ENCODE results near the gene APLP1. TPM values are rescaled to one million over a fixed set of nuclear protein-coding genes. Genes with fewer than 3 reads are reported as not detected.

Gene APLP1
- total RNA-seq, 4 donors from 2014 or later = 0.27 to 0.33 TPM; not detected in 2

DNA sequence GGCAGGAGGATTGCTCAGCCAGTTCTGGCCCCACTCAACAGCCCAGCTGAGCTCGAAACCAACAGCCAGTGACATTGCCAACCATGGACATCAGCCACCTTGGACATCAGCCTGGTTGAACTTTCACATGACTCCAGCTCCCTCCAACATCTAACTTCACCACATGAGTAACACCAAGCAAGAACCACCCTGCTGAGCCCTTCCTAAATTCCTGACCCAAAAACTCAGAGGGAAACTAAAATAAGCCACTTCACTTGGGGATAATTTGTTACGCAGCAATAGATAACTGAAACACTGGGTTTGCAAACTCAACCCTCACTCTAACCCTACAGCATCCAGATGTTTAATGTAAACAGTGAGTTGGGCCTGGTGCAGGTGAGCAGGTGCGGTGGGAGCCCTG lies 57.1 kb downstream of the APLP1 start:
- H3K4me1 ChIP-seq = no peaks in the 10 kb centered on the region
- H3K27ac ChIP-seq = no peak overlapping the region
- H3K27me3 ChIP-seq = peaks cover 3 to 4% (median 4%) of the 10 kb centered on the region in 3 donors
- ATAC-seq = no peak
- H3K9me3 ChIP-seq = no peaks in the 10 kb centered on the region
- DNase-seq = no peak
- TF ChIP-seq POLR2A (IDR thresholded peaks at IDR 0.05) = no peak
- no peaks in the 10 kb centered on the region for H3K36me3 ChIP-seq
- H3K4me3 ChIP-seq = no peak overlapping the region
- in situ Hi-C loops (cut with MboI; ENCODE audit: low sequenced_read_pairs in 4 of 4) = no loop called here
- intact Hi-C loops (cut with DNase I; ENCODE audit: low total_unique reads) = no loop called here

DNA sequence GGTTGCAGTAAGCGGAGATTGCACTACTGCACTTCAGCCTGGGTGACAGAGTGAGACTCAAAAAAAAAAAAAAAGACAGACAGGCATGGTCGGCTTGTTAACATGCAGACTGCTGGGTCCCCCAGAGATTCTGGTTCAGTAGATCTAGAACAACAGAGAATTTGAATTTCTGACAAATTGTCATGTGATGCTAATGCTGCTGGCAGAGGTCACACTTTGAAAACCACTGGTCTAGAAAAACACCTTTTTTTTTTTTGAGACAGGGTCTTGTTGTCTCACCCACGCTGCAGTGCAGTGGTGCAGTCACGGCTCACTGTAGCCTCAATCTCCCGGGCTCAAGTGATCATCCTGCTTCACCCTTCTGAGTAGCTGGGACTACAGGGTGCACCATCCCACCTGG lies 60.1 kb downstream of the APLP1 start:
- Histone ChIP-seq H3K27me3 (peaks cover 3 to 4% (median 4%) of the 10 kb centered on the region in 3 donors), H3K4me3 (no peak overlapping the region), H3K9me3 (no peaks in the 10 kb centered on the region), H3K36me3 (no peaks in the 10 kb centered on the region), H3K4me1 (peaks cover 5 to 9% of the 10 kb centered on the region in 2 donors), H3K27ac (no peak overlapping the region)
- ATAC-seq (no peak), DNase-seq (no peak)
- TF ChIP-seq, protein P1, sequence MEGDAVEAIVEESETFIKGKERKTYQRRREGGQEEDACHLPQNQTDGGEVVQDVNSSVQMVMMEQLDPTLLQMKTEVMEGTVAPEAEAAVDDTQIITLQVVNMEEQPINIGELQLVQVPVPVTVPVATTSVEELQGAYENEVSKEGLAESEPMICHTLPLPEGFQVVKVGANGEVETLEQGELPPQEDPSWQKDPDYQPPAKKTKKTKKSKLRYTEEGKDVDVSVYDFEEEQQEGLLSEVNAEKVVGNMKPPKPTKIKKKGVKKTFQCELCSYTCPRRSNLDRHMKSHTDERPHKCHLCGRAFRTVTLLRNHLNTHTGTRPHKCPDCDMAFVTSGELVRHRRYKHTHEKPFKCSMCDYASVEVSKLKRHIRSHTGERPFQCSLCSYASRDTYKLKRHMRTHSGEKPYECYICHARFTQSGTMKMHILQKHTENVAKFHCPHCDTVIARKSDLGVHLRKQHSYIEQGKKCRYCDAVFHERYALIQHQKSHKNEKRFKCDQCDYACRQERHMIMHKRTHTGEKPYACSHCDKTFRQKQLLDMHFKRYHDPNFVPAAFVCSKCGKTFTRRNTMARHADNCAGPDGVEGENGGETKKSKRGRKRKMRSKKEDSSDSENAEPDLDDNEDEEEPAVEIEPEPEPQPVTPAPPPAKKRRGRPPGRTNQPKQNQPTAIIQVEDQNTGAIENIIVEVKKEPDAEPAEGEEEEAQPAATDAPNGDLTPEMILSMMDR (IDR thresholded peaks at IDR 0.05 in 4 of 5, conservative IDR thresholded peaks at IDR 0.05 in 1 of 5) = no peak
- TF ChIP-seq POLR2A (IDR thresholded peaks at IDR 0.05) = no peak
- in situ Hi-C loops (cut with MboI; ENCODE audit: low sequenced_read_pairs in 4 of 4) (no loop called here), intact Hi-C loops (cut with DNase I; ENCODE audit: low total_unique reads) (no loop called here)

Other genes with a start within 250 kb of the APLP1 start
- 10 to 100 TPM; 45.8 to 77.8 (median 75.4) TPM for gene RBM42, start 239.5 kb upstream of the APLP1 start, total RNA-seq
- under 1 TPM in 1 of 4 donors, not detected in 3; 0.23 TPM for gene ETV2, start 226.8 kb upstream of the APLP1 start, total RNA-seq
- 1,000 to 10,000 TPM in 2 of 4 donors, 100 to 1,000 TPM in 2; 899 to 1,245 (median 976) TPM for gene COX6B1, start 220.3 kb upstream of the APLP1 start, total RNA-seq
- not detected for gene UPK1A, start 202.1 kb upstream of the APLP1 start, total RNA-seq
- gene ZBTB32, start 164.0 kb upstream of the APLP1 start, total RNA-seq = not detected
- 10 to 100 TPM in 3 of 4 donors, 1 to 10 TPM in 1; 9.3 to 39.0 (median 16.8) TPM for gene KMT2B, start 150.6 kb upstream of the APLP1 start, total RNA-seq
- gene IGFLR1, start 126.1 kb upstream of the APLP1 start, total RNA-seq = 10 to 100 TPM in 1 of 4 donors, 1 to 10 TPM in 3; 2.0 to 14.1 (median 3.0) TPM
- 10 to 100 TPM in 2 of 4 donors, 1 to 10 TPM in 2; 5.1 to 22.9 (median 13.4) TPM for gene U2AF1L4, start 123.2 kb upstream of the APLP1 start, total RNA-seq
- 10 to 100 TPM; 22.2 to 45.8 (median 38.3) TPM for gene PSENEN, start 122.9 kb upstream of the APLP1 start, total RNA-seq
- gene LIN37, start 120.0 kb upstream of the APLP1 start, total RNA-seq = 10 to 100 TPM; 14.8 to 19.5 (median 16.6) TPM
- gene HSPB6, start 111.5 kb upstream of the APLP1 start, total RNA-seq = 100 to 1,000 TPM in 2 of 4 donors, 10 to 100 TPM in 2; 79.8 to 241 (median 139) TPM
- gene PROSER3, start 110.4 kb upstream of the APLP1 start, total RNA-seq = 1 to 10 TPM in 3 of 4 donors, under 1 TPM in 1; 0.63 to 4.3 (median 3.0) TPM
- 1 to 10 TPM in 3 of 4 donors, under 1 TPM in 1; 0.22 to 4.7 (median 2.2) TPM for gene ARHGAP33, start 93.0 kb upstream of the APLP1 start, total RNA-seq
- under 1 TPM in 1 of 4 donors, not detected in 3; 0.13 TPM for gene PRODH2, start 55.7 kb upstream of the APLP1 start, total RNA-seq
- not detected for gene NPHS1, start 16.1 kb upstream of the APLP1 start, total RNA-seq
- not detected for gene KIRREL2, start 11.7 kb upstream of the APLP1 start, total RNA-seq
- gene NFKBID, start 32.0 kb downstream of the APLP1 start, total RNA-seq = 1 to 10 TPM in 3 of 4 donors, not detected in 1; 1.2 to 2.7 (median 2.3) TPM
- 1 to 10 TPM in 2 of 4 donors, not detected in 2; 1.2 to 1.5 TPM for gene HCST, start 34.0 kb downstream of the APLP1 start, total RNA-seq
- 10 to 100 TPM in 3 of 4 donors, 1 to 10 TPM in 1; 7.2 to 25.6 (median 18.2) TPM for gene TYROBP, start 39.7 kb downstream of the APLP1 start, total RNA-seq
- gene LRFN3, start 67.8 kb downstream of the APLP1 start, total RNA-seq = 10 to 100 TPM in 2 of 4 donors, 1 to 10 TPM in 2; 7.4 to 18.2 (median 12.8) TPM
- 10 to 100 TPM; 42.8 to 54.9 (median 49.9) TPM for gene SDHAF1, start 126.6 kb downstream of the APLP1 start, total RNA-seq
- gene SYNE4, start 140.2 kb downstream of the APLP1 start, total RNA-seq = under 1 TPM in 1 of 4 donors, not detected in 3; 0.36 TPM
- gene ALKBH6, start 145.6 kb downstream of the APLP1 start, total RNA-seq = 10 to 100 TPM; 10.6 to 50.1 (median 19.0) TPM
- 1 to 10 TPM in 3 of 4 donors, under 1 TPM in 1; 0.61 to 3.2 (median 1.8) TPM for gene CLIP3, start 164.3 kb downstream of the APLP1 start, total RNA-seq
- 10 to 100 TPM in 1 of 4 donors, 1 to 10 TPM in 3; 6.1 to 10.5 (median 6.1) TPM for gene THAP8, start 185.7 kb downstream of the APLP1 start, total RNA-seq
- gene WDR62, start 186.3 kb downstream of the APLP1 start, total RNA-seq = 1 to 10 TPM in 2 of 4 donors, under 1 TPM in 2; 0.20 to 2.1 (median 1.0) TPM
- gene OVOL3, start 242.6 kb downstream of the APLP1 start, total RNA-seq = not detected
- 10 to 100 TPM; 61.0 to 88.7 (median 79.4) TPM for gene POLR2I, start 246.3 kb downstream of the APLP1 start, total RNA-seq
- gene TBCB, start 246.9 kb downstream of the APLP1 start, total RNA-seq = 100 to 1,000 TPM in 2 of 4 donors, 10 to 100 TPM in 2; 57.4 to 122 (median 96.7) TPM

All from gastrocnemius medialis (tissue), 4 donors.